ENCODE data around the gene ALPG.

DNA sequence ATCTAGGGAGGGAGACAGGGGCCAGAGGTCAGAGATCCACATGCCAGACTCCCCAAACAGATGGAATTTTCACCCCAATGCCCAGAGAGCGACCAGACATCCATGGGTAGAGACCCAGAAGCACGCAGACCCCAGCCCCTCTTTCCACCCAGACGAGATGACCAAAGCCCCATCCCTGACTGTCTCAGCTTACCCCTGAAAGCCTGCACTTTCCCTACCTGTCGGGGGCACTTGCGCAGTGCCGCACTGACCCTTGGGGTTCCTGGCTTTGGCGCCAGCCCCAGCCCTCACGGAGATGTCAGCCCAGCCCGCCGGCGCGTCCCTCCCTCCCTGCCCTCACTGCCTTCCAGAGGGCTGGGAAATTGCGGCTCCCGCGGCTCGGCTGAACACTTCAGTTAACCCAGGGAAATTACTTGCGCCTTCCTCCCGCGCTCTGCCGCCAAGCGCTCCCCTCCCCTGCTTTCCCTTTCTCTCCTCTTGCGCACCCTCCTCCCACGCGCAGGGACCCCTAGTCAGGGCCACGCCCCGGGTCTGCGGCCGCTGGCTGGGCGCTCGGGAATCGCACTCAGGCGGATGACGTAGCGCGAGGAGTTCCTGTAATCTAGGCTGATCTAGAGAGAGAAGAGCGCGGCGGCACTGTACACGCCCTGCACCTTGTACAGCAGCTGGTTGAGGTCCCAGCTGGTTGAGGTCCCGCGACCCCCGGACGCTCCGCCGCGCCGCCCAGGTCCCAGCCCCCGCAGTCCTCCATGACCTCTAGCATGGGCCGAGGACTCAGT, 12.0 kb downstream of the ALPG start:
- TF ChIP-seq, protein P1, sequence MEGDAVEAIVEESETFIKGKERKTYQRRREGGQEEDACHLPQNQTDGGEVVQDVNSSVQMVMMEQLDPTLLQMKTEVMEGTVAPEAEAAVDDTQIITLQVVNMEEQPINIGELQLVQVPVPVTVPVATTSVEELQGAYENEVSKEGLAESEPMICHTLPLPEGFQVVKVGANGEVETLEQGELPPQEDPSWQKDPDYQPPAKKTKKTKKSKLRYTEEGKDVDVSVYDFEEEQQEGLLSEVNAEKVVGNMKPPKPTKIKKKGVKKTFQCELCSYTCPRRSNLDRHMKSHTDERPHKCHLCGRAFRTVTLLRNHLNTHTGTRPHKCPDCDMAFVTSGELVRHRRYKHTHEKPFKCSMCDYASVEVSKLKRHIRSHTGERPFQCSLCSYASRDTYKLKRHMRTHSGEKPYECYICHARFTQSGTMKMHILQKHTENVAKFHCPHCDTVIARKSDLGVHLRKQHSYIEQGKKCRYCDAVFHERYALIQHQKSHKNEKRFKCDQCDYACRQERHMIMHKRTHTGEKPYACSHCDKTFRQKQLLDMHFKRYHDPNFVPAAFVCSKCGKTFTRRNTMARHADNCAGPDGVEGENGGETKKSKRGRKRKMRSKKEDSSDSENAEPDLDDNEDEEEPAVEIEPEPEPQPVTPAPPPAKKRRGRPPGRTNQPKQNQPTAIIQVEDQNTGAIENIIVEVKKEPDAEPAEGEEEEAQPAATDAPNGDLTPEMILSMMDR (IDR thresholded peaks at IDR 0.05): no peak
- TF ChIP-seq POLR2A (IDR thresholded peaks at IDR 0.05): no peak
